H9 (cell line): ENCODE results near the gene RPP40. TPM values are rescaled to one million over a fixed set of nuclear protein-coding genes. Genes with fewer than 3 reads are reported as not detected.

ENCODE experiments used
- DNase-seq: peaks from one replicate; pipeline ENCODE4 v3.0.0-alpha.2; 2017
- H2AFZ ChIP-seq: one replicate; pipeline ENCODE4 v1.6.1; 2013; ENCODE audit warnings: mild to moderate bottlenecking, low read length, control low read depth, moderate library complexity
- H2AK5ac ChIP-seq: 2 replicates; pipeline ENCODE4 v1.6.1; 2013; ENCODE audit warnings: low read length, control low read depth, mixed read lengths; ENCODE audit not compliant: insufficient read length
- H2BK120ac ChIP-seq: one replicate; pipeline ENCODE4 v1.6.1; 2013; ENCODE audit warnings: low read depth, mild to moderate bottlenecking, low read length, control low read depth, inconsistent platforms; ENCODE audit not compliant: poor library complexity, severe bottlenecking
- H2BK12ac ChIP-seq: 2 replicates; pipeline ENCODE4 v1.6.1; 2013; ENCODE audit warnings: low read length, control low read depth, mixed read lengths, low read depth; ENCODE audit not compliant: insufficient read length
- H2BK15ac ChIP-seq: 2 replicates; pipeline ENCODE4 v1.6.1; 2013; ENCODE audit warnings: low read depth, low read length, control low read depth
- H2BK20ac ChIP-seq: one replicate; pipeline ENCODE4 v1.6.1; 2013; ENCODE audit warnings: low read depth, mild to moderate bottlenecking, low read length, control low read depth, inconsistent platforms; ENCODE audit not compliant: poor library complexity, severe bottlenecking
- H2BK5ac ChIP-seq: 2 replicates; pipeline ENCODE4 v1.6.1; 2013; ENCODE audit warnings: low read length, control low read depth, mixed read lengths; ENCODE audit not compliant: insufficient read length
- H3K14ac ChIP-seq: 2 replicates; pipeline ENCODE4 v1.6.1; 2013; ENCODE audit warnings: low read length, control low read depth; ENCODE audit not compliant: insufficient read depth
- H3K18ac ChIP-seq: 2 replicates; pipeline ENCODE4 v1.6.1; 2013; ENCODE audit warnings: low read depth, mild to moderate bottlenecking, mixed read lengths, low read length, control low read depth; ENCODE audit not compliant: insufficient read length
- H3K23ac ChIP-seq: 2 replicates; pipeline ENCODE4 v1.6.1; 2013; ENCODE audit warnings: low read length, control low read depth, mixed read lengths, low read depth; ENCODE audit not compliant: insufficient read length
- H3K23me2 ChIP-seq: 2 replicates; pipeline ENCODE4 v1.6.1; 2013; ENCODE audit warnings: low read depth, mild to moderate bottlenecking, mixed read lengths, low read length, control low read depth; ENCODE audit not compliant: insufficient read length, poor library complexity, severe bottlenecking
- H3K27ac ChIP-seq: 2 replicates; pipeline ENCODE4 v1.5.1; 2013; ENCODE audit warnings: low read length, control low read depth, mixed read lengths, low read depth; ENCODE audit not compliant: insufficient read length
- H3K27me3 ChIP-seq: 2 replicates; pipeline ENCODE4 v1.6.1; 2013; ENCODE audit warnings: low read length, control low read depth, inconsistent platforms; ENCODE audit not compliant: insufficient read depth
- H3K4ac ChIP-seq: 2 replicates; pipeline ENCODE4 v1.6.1; 2013; ENCODE audit warnings: low read depth, mild to moderate bottlenecking, control low read depth, inconsistent platforms, low read length, moderate library complexity
- H3K4me1 ChIP-seq: 2 replicates; pipeline ENCODE4 v1.6.1; 2013; ENCODE audit warnings: low read length, control low read depth, inconsistent platforms; ENCODE audit not compliant: insufficient read depth
- H3K4me2 ChIP-seq: 2 replicates; pipeline ENCODE4 v1.6.1; 2013; ENCODE audit warnings: low read length, control low read depth, mixed read lengths; ENCODE audit not compliant: insufficient read length, insufficient read depth
- H3K56ac ChIP-seq: 2 replicates; pipeline ENCODE4 v1.6.1; 2013; ENCODE audit warnings: low read depth, mild to moderate bottlenecking, mixed read lengths, low read length, control low read depth; ENCODE audit not compliant: insufficient read length
- H3K79me1 ChIP-seq: 2 replicates; pipeline ENCODE4 v1.6.1; 2013; ENCODE audit warnings: low read depth, mild to moderate bottlenecking, moderate library complexity, low read length, control low read depth, inconsistent platforms; ENCODE audit not compliant: insufficient read depth, poor library complexity, severe bottlenecking
- H3K79me2 ChIP-seq: 2 replicates; pipeline ENCODE4 v1.6.1; 2013; ENCODE audit warnings: low read length, control low read depth, inconsistent platforms; ENCODE audit not compliant: insufficient read depth
- H3K9ac ChIP-seq: 2 replicates; pipeline ENCODE4 v1.6.1; 2013; ENCODE audit warnings: low read length, control low read depth, mixed read lengths; ENCODE audit not compliant: insufficient read length; ENCODE audit errors: extremely low read depth
- H3K9me3 ChIP-seq: one replicate; pipeline ENCODE4 v1.6.1; 2013; ENCODE audit warnings: low read depth, low read length, inconsistent platforms; ENCODE audit not compliant: control insufficient read depth
- H3T11ph ChIP-seq: one replicate; pipeline ENCODE4 v1.6.1; 2013; ENCODE audit warnings: mild to moderate bottlenecking, low read length, control low read depth, inconsistent platforms
- H4K20me1 ChIP-seq: one replicate; pipeline ENCODE4 v1.6.1; 2013; ENCODE audit not compliant: control insufficient read depth, insufficient read length, insufficient read depth
- H4K5ac ChIP-seq: 2 replicates; pipeline ENCODE4 v1.6.1; 2013; ENCODE audit warnings: low read depth, mild to moderate bottlenecking, mixed read lengths, low read length, control low read depth; ENCODE audit not compliant: insufficient read length
- H4K8ac ChIP-seq: replicated peaks from 2 replicates; pipeline ENCODE4 v1.6.1; 2013; ENCODE audit warnings: low read length, control low read depth, mixed read lengths, low read depth; ENCODE audit not compliant: insufficient read length
- H4K91ac ChIP-seq: 2 replicates; pipeline ENCODE4 v1.6.1; 2013; ENCODE audit warnings: low read depth, mild to moderate bottlenecking, moderate library complexity, mixed read lengths, low read length, control low read depth; ENCODE audit not compliant: insufficient read length
- H3K27ac Mint-ChIP-seq, 3 experiments: 2 replicates in 2 of 3; 3 replicates in 1 of 3; pipeline ENCODE4 v1.8.0; 2020 to 2021; ENCODE audit warnings: mixed read lengths in 3 of 3, mild to moderate bottlenecking in 1 of 3, moderate library complexity in 1 of 3
- H3K27me3 Mint-ChIP-seq: 2 replicates; pipeline ENCODE4 v1.8.0; 2021; ENCODE audit warnings: low read depth, mild to moderate bottlenecking, moderate library complexity, mixed read lengths
- H3K36me3 Mint-ChIP-seq, 3 experiments: 2 replicates in 2 of 3; 3 replicates in 1 of 3; pipeline ENCODE4 v1.8.0; 2020 to 2021; ENCODE audit warnings: low read depth in 3 of 3, mixed read lengths in 3 of 3; ENCODE audit not compliant: insufficient read depth in 1 of 3
- H3K4me1 Mint-ChIP-seq, 2 experiments: 2 replicates each; pipeline ENCODE4 v1.8.0; 2020; ENCODE audit warnings: mixed read lengths in 2 of 2
- H3K4me3 Mint-ChIP-seq, 2 experiments: 2 replicates in 1 of 2; 3 replicates in 1 of 2; pipeline ENCODE4 v1.8.0; 2020 to 2021; ENCODE audit warnings: mild to moderate bottlenecking in 2 of 2, mixed read lengths in 2 of 2, moderate library complexity in 1 of 2
- H3K9me3 Mint-ChIP-seq, 2 experiments: 2 replicates in 1 of 2; 3 replicates in 1 of 2; pipeline ENCODE4 v1.8.0; 2020; ENCODE audit warnings: mild to moderate bottlenecking in 2 of 2, mixed read lengths in 2 of 2, moderate library complexity in 1 of 2
- CTCF ChIP-seq: fragments of 200-600 bp; sonication (generic); conservative IDR thresholded peaks from 3 replicates; pipeline ENCODE4 v1.8.0; 2021; ENCODE audit warnings: antibody characterized with exemption, mild to moderate bottlenecking
- WGBS: extraction: QIAGEN DNeasy Blood & Tissue Kit; methylation state at CpG from one replicate; pipeline ENCODE4 v1.1.7; 2013; ENCODE audit warnings: missing lambda C conversion rate, low lambda C conversion rate, mixed read lengths; ENCODE audit not compliant: insufficient read length; ENCODE audit errors: extremely low coverage; 5-methylcytosine and 5-hydroxymethylcytosine counted together
- total RNA-seq: library from RNA; stranded (reverse); gene quantifications from 2 replicates; pipeline ENCODE4 v1.2.1, GENCODE V29; 2021

RPP40 gene
- total RNA-seq, 1 experiment from 2014 or later = 17.8 TPM

DNA sequence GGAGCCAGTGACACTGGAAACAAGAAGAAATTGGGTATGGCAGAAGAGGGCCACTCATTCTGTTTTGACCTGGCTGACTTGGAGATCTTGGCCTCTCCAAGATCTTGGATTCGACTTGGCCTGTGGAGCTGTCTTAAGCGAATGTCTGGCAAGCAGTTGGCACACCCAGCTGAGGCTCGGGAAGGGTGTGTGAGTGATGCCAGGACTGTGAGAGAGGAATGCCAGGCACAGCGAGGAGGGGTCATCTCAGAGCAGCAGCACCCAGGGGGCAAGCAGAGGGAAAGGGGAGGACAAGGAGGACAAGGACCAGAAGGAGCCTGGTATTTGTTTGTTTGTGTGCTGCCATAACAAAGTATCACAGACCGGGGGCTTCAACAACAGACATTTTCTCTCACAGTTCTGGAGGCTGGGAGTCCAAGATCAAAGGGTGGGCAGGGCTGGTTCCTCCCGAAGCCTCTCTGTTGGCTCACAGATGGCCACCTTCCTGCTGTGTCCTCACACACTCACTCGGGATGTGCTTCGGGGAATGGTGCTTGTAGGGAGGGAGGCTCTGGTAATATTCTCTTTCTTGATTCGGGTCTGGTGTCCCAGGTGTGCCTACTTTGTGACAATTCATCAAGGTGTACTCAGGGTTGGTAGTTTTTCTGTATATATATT, 33.0 kb downstream of the RPP40 start:
- H4K91ac ChIP-seq = no peak overlapping the region
- H3K27me3 ChIP-seq = no peaks in the 10 kb centered on the region
- H2BK15ac ChIP-seq = no peak overlapping the region
- no peak overlapping the region for H3K9ac ChIP-seq
- H2AFZ ChIP-seq = no peak overlapping the region
- Mint-ChIP-seq H3K36me3 (no peaks in the 10 kb centered on the region), H3K4me3 (no peak overlapping the region), H3K27ac (no peak overlapping the region), H3K9me3 (no peaks in the 10 kb centered on the region; a peak in 1 of 5 replicates), H3K27me3 (peaks cover 3% of the 10 kb centered on the region; the same call in 1 of the 2 replicates), H3K4me1 (peaks cover 18 to 29% of the 10 kb centered on the region in 2 experiments)
- no CpG with 5 or more reads among the region's 9 CpGs for WGBS
- H3K23me2 ChIP-seq = no peaks in the 10 kb centered on the region
- H2AK5ac ChIP-seq = no peak overlapping the region
- no peak overlapping the region for H3K23ac ChIP-seq
- H2BK120ac ChIP-seq = no peak overlapping the region
- TF ChIP-seq CTCF = no peak
- DNase-seq = no peak
- H4K5ac ChIP-seq = no peak overlapping the region
- no peaks in the 10 kb centered on the region for H3K79me1 ChIP-seq
- H3K56ac ChIP-seq = no peak overlapping the region
- H3K9me3 ChIP-seq = no peaks in the 10 kb centered on the region
- H4K20me1 ChIP-seq = no peaks in the 10 kb centered on the region
- H3K4me2 ChIP-seq = no peak overlapping the region
- H3K79me2 ChIP-seq = no peaks in the 10 kb centered on the region
- H4K8ac ChIP-seq = no peak overlapping the region
- H3K27ac ChIP-seq = no peak overlapping the region
- no peak overlapping the region for H3K18ac ChIP-seq
- no peak overlapping the region for H2BK20ac ChIP-seq
- H3K14ac ChIP-seq = no peak overlapping the region
- H3T11ph ChIP-seq = no peak overlapping the region
- no peak overlapping the region for H2BK5ac ChIP-seq
- peaks cover 2% of the 10 kb centered on the region; the same call in 1 of the 2 replicates for H3K4me1 ChIP-seq
- H2BK12ac ChIP-seq = no peak overlapping the region
- H3K4ac ChIP-seq = no peak overlapping the region
